HEK293T (cell line): ENCODE measurements around the gene RAB40AL.
"Not testable (repeated sequence)": the region's sequence is repeated elsewhere in the genome, so short reads cannot be mapped to it uniquely, and the experiment has no call there.

Source experiments
- BHLHE40 ChIP-seq: fragments of 450-650 bp; IDR thresholded peaks from 2 replicates; pipeline ENCODE4 v1.6.1; 2016; ENCODE audit warnings: mild to moderate bottlenecking, moderate library complexity, borderline replicate concordance
- FOXM1 ChIP-seq: fragments of 450-650 bp; IDR thresholded peaks from 2 replicates; pipeline ENCODE4 v1.6.1; 2017; ENCODE audit warnings: mild to moderate bottlenecking, borderline replicate concordance
- TARDBP ChIP-seq: fragments of 450-650 bp; IDR thresholded peaks from 2 replicates; pipeline ENCODE4 v1.6.1; 2016
- ZNF384 ChIP-seq: fragments of 450-650 bp; IDR thresholded peaks from 2 replicates; pipeline ENCODE4 v1.6.1; 2016

DNA sequence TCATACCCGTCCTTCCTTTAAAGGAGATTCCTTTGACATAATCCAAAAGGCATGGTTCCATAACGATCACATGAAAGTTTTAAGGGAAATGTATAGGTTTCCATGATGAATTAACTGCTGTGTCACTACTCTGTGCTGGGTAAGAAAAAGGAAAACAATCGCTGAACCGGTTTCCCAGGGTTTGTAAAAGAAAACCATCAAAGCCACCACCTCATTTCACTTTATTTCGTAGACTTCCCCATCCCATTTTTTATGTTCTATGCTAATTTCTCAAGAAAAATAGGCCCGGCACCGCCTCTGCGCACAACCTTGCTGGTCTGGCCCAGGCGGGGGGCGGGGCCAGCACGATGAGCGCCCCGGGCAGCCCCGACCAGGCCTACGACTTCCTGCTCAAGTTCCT is at the start of gene RAB40AL:
- TF ChIP-seq ZNF384, FOXM1, BHLHE40, TARDBP: not testable (repeated sequence)
